ENCODE data around the gene RPL41. TPM values are rescaled to one million over a fixed set of nuclear protein-coding genes. Genes with fewer than 3 reads are reported as not detected.

RPL41 gene
- total and polyA plus RNA-seq, 9 of the 15 experiments (the other 6 are each of a cell fraction or from before 2014, with no cell fraction given), result 3,403 to 11,276 (median 5,604) TPM

DNA sequence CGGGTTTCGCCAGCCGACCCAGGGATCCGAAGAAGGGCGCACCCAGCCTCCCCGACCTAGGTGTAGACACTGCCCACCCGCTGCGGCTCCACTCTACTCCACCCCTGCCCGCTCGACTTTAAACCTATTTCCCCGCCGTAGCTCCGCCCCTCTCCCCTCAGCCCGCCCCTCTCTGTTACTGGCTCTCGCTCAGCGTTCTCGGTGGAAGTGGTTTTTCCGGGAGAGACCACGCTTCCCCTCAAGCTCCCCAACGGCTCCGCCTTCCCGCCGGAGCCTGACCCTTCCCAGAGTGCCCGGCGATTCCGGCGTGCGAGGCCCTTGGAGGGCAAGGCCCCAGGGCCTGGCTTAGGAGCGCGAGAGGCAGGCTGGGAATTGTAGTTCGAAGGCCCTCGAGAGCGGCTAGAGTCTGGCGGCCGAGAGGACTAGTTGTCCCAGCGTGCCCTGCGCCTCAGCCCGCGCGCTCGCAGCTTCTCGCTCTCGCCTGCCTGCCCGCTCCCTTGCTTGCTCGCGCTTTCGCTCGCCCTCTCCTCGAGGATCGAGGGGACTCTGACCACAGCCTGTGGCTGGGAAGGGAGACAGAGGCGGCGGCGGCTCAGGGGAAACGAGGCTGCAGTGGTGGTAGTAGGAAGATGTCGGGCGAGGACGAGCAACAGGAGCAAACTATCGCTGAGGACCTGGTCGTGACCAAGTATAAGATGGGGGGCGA, 12.2 kb upstream of the RPL41 start, which contains the start of gene PA2G4 (continued):
- TF ChIP-seq, protein P1, sequence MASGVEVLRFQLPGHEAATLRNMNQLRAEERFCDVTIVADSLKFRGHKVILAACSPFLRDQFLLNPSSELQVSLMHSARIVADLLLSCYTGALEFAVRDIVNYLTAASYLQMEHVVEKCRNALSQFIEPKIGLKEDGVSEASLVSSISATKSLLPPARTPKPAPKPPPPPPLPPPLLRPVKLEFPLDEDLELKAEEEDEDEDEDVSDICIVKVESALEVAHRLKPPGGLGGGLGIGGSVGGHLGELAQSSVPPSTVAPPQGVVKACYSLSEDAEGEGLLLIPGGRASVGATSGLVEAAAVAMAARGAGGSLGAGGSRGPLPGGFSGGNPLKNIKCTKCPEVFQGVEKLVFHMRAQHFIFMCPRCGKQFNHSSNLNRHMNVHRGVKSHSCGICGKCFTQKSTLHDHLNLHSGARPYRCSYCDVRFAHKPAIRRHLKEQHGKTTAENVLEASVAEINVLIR (CRISPR knock-in tag; IDR thresholded peaks at IDR 0.05), result peak; percentile 17; the same call in 1 of the 2 replicates
- no peak for TF ChIP-seq TEAD2 (tag; IDR thresholded peaks at IDR 0.05)
- peak; percentile 68 for TF ChIP-seq BHLHE40 (IDR thresholded peaks at IDR 0.05; ENCODE audit: low read length)
- TF ChIP-seq, protein P2, sequence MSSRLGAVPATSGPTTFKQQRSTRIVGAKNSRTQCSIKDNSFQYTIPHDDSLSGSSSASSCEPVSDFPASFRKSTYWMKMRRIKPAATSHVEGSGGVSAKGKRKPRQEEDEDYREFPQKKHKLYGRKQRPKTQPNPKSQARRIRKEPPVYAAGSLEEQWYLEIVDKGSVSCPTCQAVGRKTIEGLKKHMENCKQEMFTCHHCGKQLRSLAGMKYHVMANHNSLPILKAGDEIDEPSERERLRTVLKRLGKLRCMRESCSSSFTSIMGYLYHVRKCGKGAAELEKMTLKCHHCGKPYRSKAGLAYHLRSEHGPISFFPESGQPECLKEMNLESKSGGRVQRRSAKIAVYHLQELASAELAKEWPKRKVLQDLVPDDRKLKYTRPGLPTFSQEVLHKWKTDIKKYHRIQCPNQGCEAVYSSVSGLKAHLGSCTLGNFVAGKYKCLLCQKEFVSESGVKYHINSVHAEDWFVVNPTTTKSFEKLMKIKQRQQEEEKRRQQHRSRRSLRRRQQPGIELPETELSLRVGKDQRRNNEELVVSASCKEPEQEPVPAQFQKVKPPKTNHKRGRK (tag; IDR thresholded peaks at IDR 0.05), result no peak
- TF ChIP-seq, protein P3, sequence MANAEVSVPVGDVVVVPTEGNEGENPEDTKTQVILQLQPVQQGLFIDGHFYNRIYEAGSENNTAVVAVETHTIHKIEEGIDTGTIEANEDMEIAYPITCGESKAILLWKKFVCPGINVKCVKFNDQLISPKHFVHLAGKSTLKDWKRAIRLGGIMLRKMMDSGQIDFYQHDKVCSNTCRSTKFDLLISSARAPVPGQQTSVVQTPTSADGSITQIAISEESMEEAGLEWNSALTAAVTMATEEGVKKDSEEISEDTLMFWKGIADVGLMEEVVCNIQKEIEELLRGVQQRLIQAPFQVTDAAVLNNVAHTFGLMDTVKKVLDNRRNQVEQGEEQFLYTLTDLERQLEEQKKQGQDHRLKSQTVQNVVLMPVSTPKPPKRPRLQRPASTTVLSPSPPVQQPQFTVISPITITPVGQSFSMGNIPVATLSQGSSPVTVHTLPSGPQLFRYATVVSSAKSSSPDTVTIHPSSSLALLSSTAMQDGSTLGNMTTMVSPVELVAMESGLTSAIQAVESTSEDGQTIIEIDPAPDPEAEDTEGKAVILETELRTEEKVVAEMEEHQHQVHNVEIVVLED (CRISPR knock-in tag; IDR thresholded peaks at IDR 0.05), result peak; percentile 74
- TF ChIP-seq MEF2D (tag; conservative IDR thresholded peaks at IDR 0.05; ENCODE audit: low read depth), result peak; percentile 59; the same call in 1 of the 2 replicates
- no peak for TF ChIP-seq MCM5 (IDR thresholded peaks at IDR 0.05; ENCODE audit: low read depth)
- TF ChIP-seq NRF1 (conservative IDR thresholded peaks at IDR 0.05 in 1 of 2, IDR thresholded peaks at IDR 0.05 in 1 of 2), result peak; percentile 86 to 88
- TF ChIP-seq MTA1 (IDR thresholded peaks at IDR 0.05; ENCODE audit: borderline replicate concordance), result peak; percentile 24; the same call in 1 of the 2 replicates
- TF ChIP-seq PYGO2 (tag; IDR thresholded peaks at IDR 0.05), result no peak
- no peak for TF ChIP-seq NCOA6 (IDR thresholded peaks at IDR 0.05)
- no peak for TF ChIP-seq SAP30 (IDR thresholded peaks at IDR 0.05; ENCODE audit: borderline replicate concordance, insufficient read depth, low read depth, low read length, poor library complexity, severe bottlenecking)
- no peak for TF ChIP-seq TARDBP (IDR thresholded peaks at IDR 0.05)

All from K562 (cell line).